Astrocyte (in vitro differentiated cells and primary cell): ENCODE results near the gene F2.

Source experiments
- EZH2 ChIP-seq: IDR thresholded peaks from 2 replicates; pipeline ENCODE4 v1.6.1; 2012; ENCODE audit warnings: mild to moderate bottlenecking, low read length, inconsistent platforms; ENCODE audit not compliant: insufficient read depth
- TF ChIP-seq, protein P1 (sequence below): IDR thresholded peaks from 2 replicates; pipeline ENCODE4 v1.5.1; 2011; ENCODE audit warnings: low read depth, mild to moderate bottlenecking, inconsistent platforms, low read length, moderate library complexity; ENCODE audit not compliant: insufficient read depth

DNA sequence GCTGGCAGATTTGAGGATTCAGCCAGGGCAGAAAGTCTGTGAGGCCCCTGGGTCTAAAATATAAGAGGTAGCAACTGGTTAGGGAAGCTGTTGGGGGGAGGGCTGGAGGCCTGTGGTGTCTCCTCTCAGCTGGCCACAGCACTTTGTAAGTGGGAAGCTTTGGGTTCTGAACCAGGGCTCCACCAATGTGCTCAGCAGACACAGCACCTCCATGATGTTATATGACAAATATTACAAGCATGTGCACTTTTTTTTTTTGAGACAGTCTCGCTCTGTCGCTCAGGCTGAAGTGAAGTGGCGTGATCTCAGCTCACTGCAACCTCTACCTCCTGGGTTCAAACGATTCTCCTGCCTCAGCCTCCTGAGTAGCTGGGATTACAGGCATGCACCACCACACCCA lies 26.6 kb upstream of the F2 start:
- TF ChIP-seq, protein P1, sequence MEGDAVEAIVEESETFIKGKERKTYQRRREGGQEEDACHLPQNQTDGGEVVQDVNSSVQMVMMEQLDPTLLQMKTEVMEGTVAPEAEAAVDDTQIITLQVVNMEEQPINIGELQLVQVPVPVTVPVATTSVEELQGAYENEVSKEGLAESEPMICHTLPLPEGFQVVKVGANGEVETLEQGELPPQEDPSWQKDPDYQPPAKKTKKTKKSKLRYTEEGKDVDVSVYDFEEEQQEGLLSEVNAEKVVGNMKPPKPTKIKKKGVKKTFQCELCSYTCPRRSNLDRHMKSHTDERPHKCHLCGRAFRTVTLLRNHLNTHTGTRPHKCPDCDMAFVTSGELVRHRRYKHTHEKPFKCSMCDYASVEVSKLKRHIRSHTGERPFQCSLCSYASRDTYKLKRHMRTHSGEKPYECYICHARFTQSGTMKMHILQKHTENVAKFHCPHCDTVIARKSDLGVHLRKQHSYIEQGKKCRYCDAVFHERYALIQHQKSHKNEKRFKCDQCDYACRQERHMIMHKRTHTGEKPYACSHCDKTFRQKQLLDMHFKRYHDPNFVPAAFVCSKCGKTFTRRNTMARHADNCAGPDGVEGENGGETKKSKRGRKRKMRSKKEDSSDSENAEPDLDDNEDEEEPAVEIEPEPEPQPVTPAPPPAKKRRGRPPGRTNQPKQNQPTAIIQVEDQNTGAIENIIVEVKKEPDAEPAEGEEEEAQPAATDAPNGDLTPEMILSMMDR, result no peak
- no peak for TF ChIP-seq EZH2
